ENCODE data around the gene TFR2.

Gene TFR2

DNA sequence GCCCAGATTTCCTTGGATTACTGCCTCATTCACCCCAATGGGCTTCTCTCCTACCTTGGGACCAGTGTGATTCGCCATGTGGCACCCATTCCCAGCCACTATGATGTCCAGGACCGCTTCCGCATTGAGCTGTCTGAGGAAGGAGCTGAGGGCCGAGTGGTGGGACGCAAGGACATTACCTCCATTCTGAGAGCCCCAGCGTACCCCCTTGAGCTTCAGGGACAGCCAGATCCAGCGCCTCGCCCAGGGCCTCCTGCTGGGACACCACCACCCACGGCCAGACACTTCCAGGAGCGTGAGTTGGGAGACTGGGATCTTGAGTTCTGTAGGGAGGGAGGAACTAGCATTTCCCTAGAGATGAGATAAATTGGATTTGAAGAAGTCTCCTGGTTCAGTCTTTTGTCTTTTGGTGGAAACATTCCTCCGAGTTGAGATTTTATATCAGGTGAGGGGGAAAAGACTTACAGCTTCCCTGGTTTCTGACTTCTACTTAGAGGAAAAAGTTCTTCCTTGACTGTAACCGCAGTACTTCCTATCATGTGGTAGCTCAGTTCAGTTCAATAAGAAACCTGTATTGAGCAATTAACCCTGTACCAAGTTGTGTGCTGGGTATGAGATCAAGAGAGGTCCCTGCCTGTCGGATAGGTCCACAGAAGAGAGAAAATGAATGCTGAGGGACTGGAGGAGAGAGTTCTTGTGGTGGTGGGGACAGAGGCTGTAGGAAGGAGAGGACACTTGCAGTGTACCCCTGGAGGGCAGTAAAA lies 27.8 kb downstream of the TFR2 start:
- H3F3A ChIP-seq (ENCODE audit: insufficient read depth) = peaks cover 6% of the 10 kb centered on the region; the same call in 1 of the 2 replicates
- H3K9ac ChIP-seq (ENCODE audit: low read length) = no peak overlapping the region
- H4K20me1 ChIP-seq (ENCODE audit: low read depth, low read length) = no peaks in the 10 kb centered on the region
- H3K9me2 ChIP-seq (replicated peaks; ENCODE audit: insufficient read depth, low read length) = no peaks in the 10 kb centered on the region
- H3K9me3 ChIP-seq (ENCODE audit: insufficient read depth, low read length) = no peaks in the 10 kb centered on the region
- H3K4me2 ChIP-seq (ENCODE audit: low read depth, low read length, poor library complexity, severe bottlenecking) = peak overlapping the region; percentile 78
- H3K27ac ChIP-seq (ENCODE audit: low read depth, low read length) = no peak overlapping the region
- no peaks in the 10 kb centered on the region for H3K36me3 ChIP-seq (ENCODE audit: low read length)
- H3K27me3 ChIP-seq (ENCODE audit: low read length) = no peaks in the 10 kb centered on the region
- TF ChIP-seq, protein P1, sequence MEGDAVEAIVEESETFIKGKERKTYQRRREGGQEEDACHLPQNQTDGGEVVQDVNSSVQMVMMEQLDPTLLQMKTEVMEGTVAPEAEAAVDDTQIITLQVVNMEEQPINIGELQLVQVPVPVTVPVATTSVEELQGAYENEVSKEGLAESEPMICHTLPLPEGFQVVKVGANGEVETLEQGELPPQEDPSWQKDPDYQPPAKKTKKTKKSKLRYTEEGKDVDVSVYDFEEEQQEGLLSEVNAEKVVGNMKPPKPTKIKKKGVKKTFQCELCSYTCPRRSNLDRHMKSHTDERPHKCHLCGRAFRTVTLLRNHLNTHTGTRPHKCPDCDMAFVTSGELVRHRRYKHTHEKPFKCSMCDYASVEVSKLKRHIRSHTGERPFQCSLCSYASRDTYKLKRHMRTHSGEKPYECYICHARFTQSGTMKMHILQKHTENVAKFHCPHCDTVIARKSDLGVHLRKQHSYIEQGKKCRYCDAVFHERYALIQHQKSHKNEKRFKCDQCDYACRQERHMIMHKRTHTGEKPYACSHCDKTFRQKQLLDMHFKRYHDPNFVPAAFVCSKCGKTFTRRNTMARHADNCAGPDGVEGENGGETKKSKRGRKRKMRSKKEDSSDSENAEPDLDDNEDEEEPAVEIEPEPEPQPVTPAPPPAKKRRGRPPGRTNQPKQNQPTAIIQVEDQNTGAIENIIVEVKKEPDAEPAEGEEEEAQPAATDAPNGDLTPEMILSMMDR (IDR thresholded peaks at IDR 0.05; ENCODE audit: insufficient read depth, low read length, poor library complexity, severe bottlenecking) = no peak
- no peak for TF ChIP-seq EZH2phosphoT487 (conservative IDR thresholded peaks at IDR 0.05; ENCODE audit: low read length)
- H3K4me3 ChIP-seq (ENCODE audit: insufficient read depth, low read length, poor library complexity, severe bottlenecking) = no peak overlapping the region
- H2AFZ ChIP-seq (ENCODE audit: low read depth, low read length, severe bottlenecking) = no peak overlapping the region
- H3K79me2 ChIP-seq (ENCODE audit: insufficient read depth, low read length) = no peaks in the 10 kb centered on the region

DNA sequence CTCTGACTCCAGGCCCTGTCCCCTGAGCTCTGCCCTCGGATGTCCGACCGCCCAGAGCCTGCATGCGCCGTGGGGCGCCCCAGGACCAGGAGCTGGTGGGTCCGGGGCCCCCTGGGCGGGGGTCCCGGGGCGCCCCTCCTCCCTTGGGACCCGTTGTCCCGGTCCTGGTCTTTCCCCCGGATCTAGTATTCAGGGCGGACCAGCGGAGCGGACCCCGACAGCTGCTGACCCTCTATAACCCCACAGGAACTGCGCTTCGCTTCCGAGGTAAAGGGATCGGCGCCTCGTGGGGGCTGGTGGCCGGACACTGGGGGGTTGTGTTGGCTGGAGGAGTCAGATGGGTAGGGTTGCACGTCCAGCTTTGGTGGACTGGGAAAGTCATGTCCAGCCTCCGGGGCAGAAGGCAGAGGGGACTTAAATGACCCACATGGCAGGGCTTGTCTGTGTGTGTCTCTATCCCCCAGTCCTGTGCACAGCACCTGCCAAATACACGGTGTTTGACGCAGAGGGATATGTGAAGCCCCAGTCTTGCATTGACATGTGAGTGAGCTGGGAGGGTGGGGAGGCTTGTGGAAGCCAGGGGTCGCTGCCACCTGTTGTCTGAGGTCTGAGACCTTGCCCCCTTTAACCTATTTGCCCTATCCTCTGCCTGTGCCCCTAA lies 28.5 kb downstream of the TFR2 start:
- TF ChIP-seq, protein P1 (IDR thresholded peaks at IDR 0.05; ENCODE audit: insufficient read depth, low read length, poor library complexity, severe bottlenecking) = no peak
- TF ChIP-seq EZH2phosphoT487 (conservative IDR thresholded peaks at IDR 0.05; ENCODE audit: low read length) = no peak
- peak overlapping the region; percentile 52 for H2AFZ ChIP-seq (ENCODE audit: low read depth, low read length, severe bottlenecking)
- H3K4me3 ChIP-seq (ENCODE audit: insufficient read depth, low read length, poor library complexity, severe bottlenecking) = peak overlapping the region; percentile 68
- H3K4me2 ChIP-seq (ENCODE audit: low read depth, low read length, poor library complexity, severe bottlenecking) = peak overlapping the region; percentile 78
- H3K36me3 ChIP-seq (ENCODE audit: low read length) = no peaks in the 10 kb centered on the region
- H3K27me3 ChIP-seq (ENCODE audit: low read length) = no peaks in the 10 kb centered on the region
- H3K79me2 ChIP-seq (ENCODE audit: insufficient read depth, low read length) = no peaks in the 10 kb centered on the region
- peak overlapping the region; percentile 64 for H3K9ac ChIP-seq (ENCODE audit: low read length)
- H4K20me1 ChIP-seq (ENCODE audit: low read depth, low read length) = no peaks in the 10 kb centered on the region
- H3F3A ChIP-seq (ENCODE audit: insufficient read depth) = peaks cover 6% of the 10 kb centered on the region; the same call in 1 of the 2 replicates
- H3K9me2 ChIP-seq (replicated peaks; ENCODE audit: insufficient read depth, low read length) = no peaks in the 10 kb centered on the region
- H3K27ac ChIP-seq (ENCODE audit: low read depth, low read length) = no peak overlapping the region
- H3K9me3 ChIP-seq (ENCODE audit: insufficient read depth, low read length) = no peaks in the 10 kb centered on the region

DNA sequence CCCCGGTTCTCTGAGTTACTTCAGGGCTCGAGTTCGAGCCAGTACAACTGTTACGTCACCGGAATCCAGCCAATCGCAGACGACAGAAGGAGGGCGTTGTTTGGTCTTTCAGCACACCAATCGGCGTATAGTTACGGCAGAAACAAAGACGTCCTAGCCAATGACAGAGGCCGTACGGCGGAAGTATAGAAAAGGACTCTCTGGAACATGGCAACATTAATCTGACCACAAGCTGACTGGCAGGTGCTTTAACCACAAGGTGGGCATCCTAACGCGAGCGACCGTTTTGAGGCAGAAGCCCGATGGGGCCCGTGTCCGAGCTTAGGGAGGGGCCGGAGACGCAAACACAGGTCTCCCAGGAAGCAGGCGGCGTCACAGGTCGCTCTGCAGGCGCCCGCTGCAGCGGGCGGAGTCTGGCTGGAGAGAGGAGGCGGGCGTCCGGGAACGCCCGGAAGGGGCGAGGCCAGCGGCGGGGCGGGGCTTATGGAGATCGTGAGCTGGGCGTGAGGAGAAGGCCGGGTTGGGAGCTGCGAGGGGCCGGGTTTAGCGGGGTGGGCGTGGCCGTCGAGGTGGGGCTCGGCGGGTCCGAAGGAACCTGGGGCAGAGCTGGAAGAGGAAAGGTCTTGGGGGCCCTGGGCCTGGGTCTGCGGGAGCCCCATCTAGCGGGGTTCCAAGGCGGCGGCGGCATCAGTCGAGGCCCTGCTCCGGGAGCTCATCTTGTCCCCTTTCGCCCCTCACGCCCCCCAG lies 29.2 kb downstream of the TFR2 start, which contains the start of gene MOSPD3:
Gene MOSPD3 (plus strand): TSS at position 558 of the 747 bp plus-strand sequence. CDS start 252 bp downstream, outside the sequence.
- Histone ChIP-seq H3F3A (ENCODE audit: insufficient read depth) (peaks cover 6% of the 10 kb centered on the region; the same call in 1 of the 2 replicates), H3K4me2 (ENCODE audit: low read depth, low read length, poor library complexity, severe bottlenecking) (peak within 1 kb of the TSS; percentile 78), H3K4me3 (ENCODE audit: insufficient read depth, low read length, poor library complexity, severe bottlenecking) (peak within 1 kb of the TSS; percentile 68), H3K9me3 (ENCODE audit: insufficient read depth, low read length) (no peaks in the 10 kb centered on the region), H3K36me3 (ENCODE audit: low read length) (no peaks in the 10 kb centered on the region), H4K20me1 (ENCODE audit: low read depth, low read length) (no peaks in the 10 kb centered on the region), H2AFZ (ENCODE audit: low read depth, low read length, severe bottlenecking) (peak within 1 kb of the TSS; percentile 88), H3K79me2 (ENCODE audit: insufficient read depth, low read length) (no peaks in the 10 kb centered on the region), H3K9me2 (replicated peaks; ENCODE audit: insufficient read depth, low read length) (no peaks in the 10 kb centered on the region), H3K27me3 (ENCODE audit: low read length) (no peaks in the 10 kb centered on the region), H3K27ac (ENCODE audit: low read depth, low read length) (peak within 1 kb of the TSS; percentile 90), H3K9ac (ENCODE audit: low read length) (peak within 1 kb of the TSS; percentile 64)
- no peak for TF ChIP-seq EZH2phosphoT487 (conservative IDR thresholded peaks at IDR 0.05; ENCODE audit: low read length)
- TF ChIP-seq, protein P1 (IDR thresholded peaks at IDR 0.05; ENCODE audit: insufficient read depth, low read length, poor library complexity, severe bottlenecking) = no peak

Data from SU-DHL-6 (cell line).